B cell (primary cell): ENCODE measurements around the gene CTNNA2. TPM values are rescaled to one million over a fixed set of nuclear protein-coding genes. Genes with fewer than 3 reads are reported as not detected.

Source experiments
- ATAC-seq: fragments of 200-7000 bp; cut with Tn5 transposase; one replicate; pipeline ENCODE4 v1.10.0; 2021; ENCODE audit warnings: low read depth, mild to moderate bottlenecking, moderate number of reproducible peaks, moderate library complexity
- CTCF ChIA-PET: fragments of 350-600 bp; sonication (Branson Sonifier 250); formaldehyde crosslinking; loops from one replicate; lab custom pipeline; 2021; ENCODE audit warnings: antibody characterized with exemption, inconsistent platforms; lab: Charles Lee
- POLR2A ChIA-PET: fragments of 350-600 bp; sonication (Branson Sonifier 250); formaldehyde crosslinking; loops from one replicate; lab custom pipeline; 2021; ENCODE audit warnings: antibody characterized with exemption; lab: Charles Lee
- DNase-seq: peaks from one replicate; pipeline ENCODE4 v3.0.0; 2013
- H2AFZ ChIP-seq: 2 replicates; pipeline ENCODE4 v1.6.1; 2012; ENCODE audit warnings: mild to moderate bottlenecking, low read depth, low read length; ENCODE audit not compliant: insufficient read depth, poor library complexity, severe bottlenecking
- H3K27ac ChIP-seq, 2 donors: 1 replicate in 1 of 2; 2 replicates in 1 of 2; pipeline ENCODE4 v1.5.1; 2012 to 2013; ENCODE audit warnings: low read length in 2 of 2, mild to moderate bottlenecking in 2 of 2, moderate library complexity in 1 of 2
- H3K27me3 ChIP-seq, 4 experiments: fragments of 200-600 bp in 1 of 4; sonication (generic) in 1 of 4; replicated peaks in 1 of 4; 1 replicate in 2 of 4; 2 replicates in 2 of 4; pipeline versions ENCODE4 v1.6.1 to v1.7.0; 2013 to 2016; ENCODE audit warnings: low read length in 3 of 4, mild to moderate bottlenecking in 2 of 4, mixed read lengths in 1 of 4, moderate library complexity in 1 of 4; ENCODE audit not compliant: insufficient read depth in 4 of 4, control insufficient read depth in 3 of 4; ENCODE audit errors: control extremely low read depth in 1 of 4
- H3K36me3 ChIP-seq, 2 experiments: replicated peaks in 1 of 2; 1 replicate in 1 of 2; 2 replicates in 1 of 2; pipeline versions ENCODE4 v1.6.1 to v1.7.1; 2013; ENCODE audit warnings: low read length in 1 of 2; ENCODE audit not compliant: insufficient read depth in 2 of 2, control insufficient read depth in 1 of 2; ENCODE audit errors: control extremely low read depth in 1 of 2, extremely low read depth in 1 of 2
- H3K4me1 ChIP-seq, 2 donors: fragments of 200-600 bp in 1 of 2; sonication (generic) in 1 of 2; 1 replicate in 1 of 2; 2 replicates in 1 of 2; pipeline versions ENCODE4 v1.5.1 to v1.6.1; 2013 to 2017; ENCODE audit warnings: low read length in 2 of 2; ENCODE audit not compliant: control insufficient read depth in 2 of 2, insufficient read depth in 2 of 2
- H3K4me2 ChIP-seq: replicated peaks from 2 replicates; pipeline ENCODE3; 2012; ENCODE audit warnings: mild to moderate bottlenecking, low read depth, low read length; ENCODE audit not compliant: poor library complexity, severe bottlenecking
- H3K4me3 ChIP-seq, 5 experiments: fragments of 200-600 bp in 1 of 5; sonication (generic) in 1 of 5; 1 replicate in 3 of 5; 2 replicates in 2 of 5; pipeline versions ENCODE4 v1.5.1 to v1.7.0; 2011 to 2016; ENCODE audit warnings: low read length in 4 of 5, mild to moderate bottlenecking in 4 of 5, low read depth in 2 of 5, control low read depth in 1 of 5, moderate library complexity in 1 of 5; ENCODE audit not compliant: insufficient read depth in 1 of 5; ENCODE audit errors: control extremely low read depth in 1 of 5, extremely low read depth in 1 of 5
- H3K79me2 ChIP-seq: fragments of 200-600 bp; sonication (generic); one replicate; pipeline ENCODE4 v1.6.0; 2016; ENCODE audit warnings: low read length; ENCODE audit not compliant: control insufficient read depth, insufficient read depth
- H3K9ac ChIP-seq: fragments of 200-600 bp; sonication (generic); 2 replicates; pipeline ENCODE4 v1.6.1; 2017; ENCODE audit warnings: mild to moderate bottlenecking, low read length, moderate library complexity
- H3K9me3 ChIP-seq, 3 donors: one replicate each; pipeline versions ENCODE4 v1.6.1 to v1.7.1; 2013; ENCODE audit warnings: low read length in 2 of 3; ENCODE audit not compliant: control insufficient read depth in 2 of 3, insufficient read depth in 1 of 3; ENCODE audit errors: control extremely low read depth in 1 of 3
- H4K20me1 ChIP-seq: 2 replicates; pipeline ENCODE4 v1.6.0; 2012; ENCODE audit warnings: mild to moderate bottlenecking, low read length; ENCODE audit not compliant: insufficient read depth, control insufficient read depth, poor library complexity, severe bottlenecking
- H3K27ac Mint-ChIP-seq: one replicate; pipeline ENCODE4 v1.8.0; 2021; ENCODE audit warnings: mixed read lengths
- H3K27me3 Mint-ChIP-seq: one replicate; pipeline ENCODE4 v1.8.0; 2021; ENCODE audit warnings: mixed read lengths
- H3K4me1 Mint-ChIP-seq: one replicate; pipeline ENCODE4 v1.8.0; 2021; ENCODE audit warnings: mixed read lengths
- H3K4me3 Mint-ChIP-seq: one replicate; pipeline ENCODE4 v1.8.0; 2021; ENCODE audit warnings: mixed read lengths
- H3K9me3 Mint-ChIP-seq: one replicate; pipeline ENCODE4 v1.8.0; 2022; ENCODE audit warnings: mixed read lengths; ENCODE audit not compliant: insufficient read depth
- EZH2 ChIP-seq: IDR thresholded peaks from 2 replicates; pipeline ENCODE4 v1.6.1; 2012; ENCODE audit warnings: borderline replicate concordance, low read depth, mild to moderate bottlenecking, moderate library complexity, low read length; ENCODE audit not compliant: insufficient read depth, poor library complexity, severe bottlenecking
- WGBS: methylation state at CpG from one replicate; pipeline ENCODE4 v1.1.5; 2013; ENCODE audit warnings: missing lambda C conversion rate; ENCODE audit not compliant: insufficient coverage; 5-methylcytosine and 5-hydroxymethylcytosine counted together
- intact Hi-C: fragments of 100-400 bp; cut with micrococcal nuclease; formaldehyde crosslinking; loops from one replicate; pipeline ENCODE4 v1.10.0; 2022
- polyA plus RNA-seq: library from polyadenylated mRNA; depleted of rRNA; stranded (reverse); fragments of >200 nt; gene quantifications from 2 replicates; pipeline ENCODE4 v1.2.3, GENCODE V29; 2012
- total RNA-seq, 2 donors: library from RNA; stranded (reverse); fragments of 120-200 nt in 1 of 2; gene quantifications; 1 replicate in 1 of 2; 2 replicates in 1 of 2; pipeline versions ENCODE4 v1.2.3 to v1.2.4, GENCODE V29; 2013 to 2022
- TF ChIP-seq, protein P1 (sequence below): fragments of 200-600 bp; IDR thresholded peaks from one replicate; pipeline ENCODE4 v1.8.0; 2022; ENCODE audit warnings: antibody characterized with exemption, mild to moderate bottlenecking

CTNNA2 gene
- total and polyA plus RNA-seq, 2 donors (not counting 1 experiment from before 2014, with no cell fraction given), result not detected

DNA sequence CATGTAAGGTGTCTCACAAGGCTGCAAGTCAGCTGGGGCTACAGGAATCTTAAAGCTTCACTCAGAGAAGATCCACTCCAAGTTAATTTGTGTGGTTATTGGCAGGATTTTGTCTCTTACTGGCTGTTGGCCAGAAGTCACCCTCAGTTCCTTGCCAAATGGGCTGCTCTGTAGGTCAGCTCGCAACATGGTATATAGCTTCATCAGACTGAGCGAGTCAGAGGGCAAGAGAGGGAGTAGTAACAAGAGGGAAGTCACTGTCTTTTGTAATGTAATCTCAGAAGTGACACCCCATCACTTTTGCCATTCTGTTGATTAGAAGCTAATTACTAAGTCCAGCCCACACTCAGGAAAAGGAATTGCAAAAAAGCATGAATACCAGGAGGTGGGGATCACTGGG, 672.2 kb downstream of the CTNNA2 start:
- intact Hi-C loops, result no loop called here
- no peaks in the 10 kb centered on the region for H3K27me3 ChIP-seq
- POLR2A ChIA-PET, result no interaction called here
- peaks cover 9% of the 10 kb centered on the region for H3K9me3 Mint-ChIP-seq
- WGBS, result no CpG with 5 or more reads among the region's 2 CpGs
- H3K4me3 ChIP-seq, result no peak overlapping the region
- TF ChIP-seq, protein P1, sequence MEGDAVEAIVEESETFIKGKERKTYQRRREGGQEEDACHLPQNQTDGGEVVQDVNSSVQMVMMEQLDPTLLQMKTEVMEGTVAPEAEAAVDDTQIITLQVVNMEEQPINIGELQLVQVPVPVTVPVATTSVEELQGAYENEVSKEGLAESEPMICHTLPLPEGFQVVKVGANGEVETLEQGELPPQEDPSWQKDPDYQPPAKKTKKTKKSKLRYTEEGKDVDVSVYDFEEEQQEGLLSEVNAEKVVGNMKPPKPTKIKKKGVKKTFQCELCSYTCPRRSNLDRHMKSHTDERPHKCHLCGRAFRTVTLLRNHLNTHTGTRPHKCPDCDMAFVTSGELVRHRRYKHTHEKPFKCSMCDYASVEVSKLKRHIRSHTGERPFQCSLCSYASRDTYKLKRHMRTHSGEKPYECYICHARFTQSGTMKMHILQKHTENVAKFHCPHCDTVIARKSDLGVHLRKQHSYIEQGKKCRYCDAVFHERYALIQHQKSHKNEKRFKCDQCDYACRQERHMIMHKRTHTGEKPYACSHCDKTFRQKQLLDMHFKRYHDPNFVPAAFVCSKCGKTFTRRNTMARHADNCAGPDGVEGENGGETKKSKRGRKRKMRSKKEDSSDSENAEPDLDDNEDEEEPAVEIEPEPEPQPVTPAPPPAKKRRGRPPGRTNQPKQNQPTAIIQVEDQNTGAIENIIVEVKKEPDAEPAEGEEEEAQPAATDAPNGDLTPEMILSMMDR, result no peak
- TF ChIP-seq EZH2, result no peak
- H3K27ac Mint-ChIP-seq, result no peak overlapping the region
- no peaks in the 10 kb centered on the region for H3K4me1 ChIP-seq
- ATAC-seq (no peak), DNase-seq (no peak)
- H3K4me1 Mint-ChIP-seq, result no peaks in the 10 kb centered on the region
- H3K9me3 ChIP-seq, result no peaks in the 10 kb centered on the region
- H3K9ac ChIP-seq, result no peak overlapping the region
- no peak overlapping the region for H2AFZ ChIP-seq
- H3K4me3 Mint-ChIP-seq, result no peak overlapping the region
- CTCF ChIA-PET, result no interaction called here
- H3K4me2 ChIP-seq, result no peak overlapping the region
- H3K27me3 Mint-ChIP-seq, result no peaks in the 10 kb centered on the region
- H3K36me3 ChIP-seq, result no peaks in the 10 kb centered on the region
- H4K20me1 ChIP-seq, result no peaks in the 10 kb centered on the region
- no peak overlapping the region for H3K27ac ChIP-seq
- H3K79me2 ChIP-seq, result no peaks in the 10 kb centered on the region

DNA sequence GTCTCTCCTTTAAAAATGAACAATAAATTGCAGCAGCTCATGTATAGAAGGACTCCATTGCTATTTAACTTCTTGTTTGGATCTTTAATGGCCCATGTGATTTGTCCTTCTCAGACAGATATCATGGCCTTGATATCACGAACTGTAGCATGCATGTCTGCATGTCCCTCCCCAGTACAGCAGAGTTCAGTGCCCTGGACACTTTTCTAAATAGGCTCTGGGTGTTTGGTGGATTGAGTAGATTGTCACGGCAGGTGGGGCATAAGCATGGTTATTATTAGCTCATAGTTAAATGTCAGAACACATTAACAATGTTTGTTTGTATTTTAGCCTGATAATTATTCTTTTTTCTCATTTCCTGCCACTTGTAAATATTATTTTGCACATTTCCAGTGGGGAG, 673.4 kb downstream of the CTNNA2 start:
- intact Hi-C loops, result no loop called here
- Histone ChIP-seq H4K20me1 (no peaks in the 10 kb centered on the region), H3K9ac (no peak overlapping the region), H3K4me2 (no peak overlapping the region), H3K79me2 (no peaks in the 10 kb centered on the region), H3K4me1 (no peaks in the 10 kb centered on the region), H3K27me3 (no peaks in the 10 kb centered on the region), H2AFZ (no peak overlapping the region), H3K9me3 (no peaks in the 10 kb centered on the region), H3K4me3 (no peak overlapping the region), H3K27ac (no peak overlapping the region), H3K36me3 (no peaks in the 10 kb centered on the region)
- Mint-ChIP-seq H3K27me3 (no peaks in the 10 kb centered on the region), H3K27ac (no peak overlapping the region), H3K4me3 (no peak overlapping the region), H3K4me1 (no peaks in the 10 kb centered on the region), H3K9me3 (peaks cover 3% of the 10 kb centered on the region)
- no CpG with 5 or more reads among the region's 2 CpGs for WGBS
- ATAC-seq (no peak), DNase-seq (no peak)
- CTCF ChIA-PET, result no interaction called here
- POLR2A ChIA-PET, result no interaction called here
- TF ChIP-seq EZH2, result no peak
- TF ChIP-seq, protein P1, result no peak
